ENCODE results near the gene CCDC106.

Gene CCDC106

DNA sequence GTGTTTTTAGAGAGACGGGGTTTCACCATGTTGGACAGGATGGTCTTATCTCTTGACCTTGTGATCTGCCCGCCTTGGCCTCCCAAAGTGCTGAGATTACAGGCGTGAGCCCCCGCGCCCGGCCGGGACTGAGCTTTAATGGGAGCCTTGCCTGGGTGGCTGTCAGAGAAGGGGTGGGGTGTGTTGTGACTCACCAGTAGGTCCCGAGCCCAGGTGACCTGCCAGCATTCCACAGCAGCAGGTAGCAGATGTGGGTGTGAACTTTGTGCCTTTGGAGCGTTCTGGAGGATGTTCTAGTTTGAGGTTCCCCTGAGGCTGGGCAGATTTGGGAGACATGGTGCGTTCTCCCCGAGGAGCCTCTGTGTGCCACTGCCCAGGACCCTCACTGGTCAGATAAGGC lies 19.9 kb downstream of the CCDC106 start:
- Histone ChIP-seq H3K36me3 (ENCODE audit: insufficient read depth) (peaks cover 7% of the 10 kb centered on the region; the same call in 1 of the 2 replicates), H3K4me1 (ENCODE audit: low read depth, poor library complexity, severe bottlenecking) (no peaks in the 10 kb centered on the region), H4K20me1 (ENCODE audit: insufficient read depth) (peaks cover 7% of the 10 kb centered on the region; the same call in 1 of the 2 replicates)

DNA sequence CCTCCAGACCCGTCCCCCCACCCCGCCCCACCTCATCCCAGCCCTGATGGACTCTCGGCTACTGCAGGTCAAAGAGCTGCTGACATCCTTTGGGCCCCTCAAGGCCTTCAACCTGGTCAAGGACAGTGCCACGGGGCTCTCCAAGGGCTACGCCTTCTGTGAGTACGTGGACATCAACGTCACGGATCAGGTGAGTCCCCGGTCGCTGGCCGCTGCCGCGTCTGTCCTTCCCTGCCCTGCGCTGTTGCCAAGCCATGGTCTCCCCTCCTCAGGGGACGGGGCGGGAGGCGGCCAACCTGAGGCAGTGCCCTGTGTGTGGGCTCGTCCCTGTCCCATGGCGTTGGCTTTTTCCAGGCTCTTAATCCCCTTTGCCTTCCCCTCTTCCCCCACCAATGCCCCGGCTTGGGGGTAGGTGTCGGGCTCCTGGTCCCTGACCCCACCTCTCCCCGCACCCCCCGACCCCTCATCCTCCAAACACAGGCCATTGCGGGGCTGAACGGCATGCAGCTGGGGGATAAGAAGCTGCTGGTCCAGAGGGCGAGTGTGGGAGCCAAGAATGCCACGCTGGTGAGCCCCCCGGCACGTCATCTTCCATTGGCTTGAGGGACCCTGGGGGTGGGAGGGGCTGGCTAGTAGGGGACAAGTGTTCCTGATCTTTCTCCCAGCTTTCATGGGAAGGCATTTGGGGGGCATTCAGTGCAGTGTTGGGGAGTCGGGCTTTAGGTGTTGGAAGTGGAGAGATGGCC lies 20.8 kb downstream of the CCDC106 start:
- Histone ChIP-seq H3K9ac (no peak overlapping the region), H4K20me1 (ENCODE audit: insufficient read depth) (no peaks in the 10 kb centered on the region), H3K4me2 (no peak overlapping the region), H3K27me3 (ENCODE audit: insufficient read depth, low read depth) (no peaks in the 10 kb centered on the region), H2AFZ (ENCODE audit: low read depth) (no peak overlapping the region), H3K79me2 (ENCODE audit: insufficient read depth, low read depth) (peaks cover 88% of the 10 kb centered on the region), H3K4me1 (ENCODE audit: low read depth, poor library complexity, severe bottlenecking) (peaks cover 2% of the 10 kb centered on the region), H3K27ac (no peak overlapping the region), H3K4me3 (IDR thresholded peaks at IDR 0.05; ENCODE audit: insufficient read depth, low read depth, low read length) (no peak overlapping the region), H3K36me3 (ENCODE audit: insufficient read depth) (no peaks in the 10 kb centered on the region; the same call in 1 of the 2 replicates)
- no peak for TF ChIP-seq CTCF (conservative IDR thresholded peaks at IDR 0.05; ENCODE audit: low read depth, low read length)

More for the DNA sequence above, 19.9 kb downstream of the CCDC106 start:
- TF ChIP-seq CTCF (conservative IDR thresholded peaks at IDR 0.05; ENCODE audit: low read depth, low read length), result no peak
- no peak overlapping the region for H3K9ac ChIP-seq
- H3K79me2 ChIP-seq (ENCODE audit: insufficient read depth, low read depth), result peaks cover 90% of the 10 kb centered on the region
- no peak overlapping the region for H3K27ac ChIP-seq
- H3K27me3 ChIP-seq (ENCODE audit: insufficient read depth, low read depth), result no peaks in the 10 kb centered on the region
- no peak overlapping the region for H2AFZ ChIP-seq (ENCODE audit: low read depth)
- H3K4me3 ChIP-seq (IDR thresholded peaks at IDR 0.05; ENCODE audit: insufficient read depth, low read depth, low read length), result no peak overlapping the region
- no peak overlapping the region for H3K4me2 ChIP-seq

DNA sequence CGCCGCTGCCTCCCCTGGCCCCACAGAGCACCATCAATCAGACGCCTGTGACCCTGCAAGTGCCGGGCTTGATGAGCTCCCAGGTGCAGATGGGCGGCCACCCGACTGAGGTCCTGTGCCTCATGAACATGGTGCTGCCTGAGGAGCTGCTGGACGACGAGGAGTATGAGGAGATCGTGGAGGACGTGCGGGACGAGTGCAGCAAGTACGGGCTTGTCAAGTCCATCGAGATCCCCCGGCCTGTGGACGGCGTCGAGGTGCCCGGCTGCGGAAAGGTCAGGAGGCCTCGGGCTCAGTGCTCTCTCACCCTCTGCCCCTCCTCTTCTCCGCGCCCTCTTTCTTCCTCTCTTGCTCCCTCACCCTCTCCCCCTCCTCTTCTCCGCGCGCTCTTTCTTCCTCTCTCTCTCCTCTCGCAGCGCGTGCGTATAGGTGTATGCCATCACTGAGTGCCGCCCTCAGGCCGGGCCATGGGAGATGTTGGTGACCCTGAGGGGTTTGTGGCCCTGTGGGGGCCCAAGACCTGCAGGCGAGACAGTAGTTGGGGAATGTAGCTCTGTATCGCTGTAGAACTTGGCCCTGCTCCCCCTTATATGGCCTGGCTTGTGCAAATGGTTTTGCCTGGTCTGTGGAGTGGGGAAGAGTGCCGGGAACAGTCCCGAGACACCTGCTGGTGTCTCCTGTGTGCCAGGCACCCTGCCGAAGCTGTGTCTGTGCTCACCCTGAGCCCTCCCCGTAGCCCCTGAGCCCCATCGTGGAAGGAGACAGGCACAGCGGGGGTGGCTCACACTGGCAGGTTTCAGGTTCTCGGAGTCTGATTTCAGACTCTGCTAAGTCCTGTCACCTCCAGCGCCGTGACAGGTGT lies 21.6 kb downstream of the CCDC106 start:
- H3K27ac ChIP-seq, result no peak overlapping the region
- no peaks in the 10 kb centered on the region for H4K20me1 ChIP-seq (ENCODE audit: insufficient read depth)

More for the DNA sequence above, 21.6 kb downstream of the CCDC106 start:
- peaks cover 79% of the 10 kb centered on the region for H3K79me2 ChIP-seq (ENCODE audit: insufficient read depth, low read depth)
- H2AFZ ChIP-seq (ENCODE audit: low read depth), result no peak overlapping the region
- no peaks in the 10 kb centered on the region; the same call in 1 of the 2 replicates for H3K36me3 ChIP-seq (ENCODE audit: insufficient read depth)
- H3K27me3 ChIP-seq (ENCODE audit: insufficient read depth, low read depth), result no peaks in the 10 kb centered on the region
- H3K4me3 ChIP-seq (IDR thresholded peaks at IDR 0.05; ENCODE audit: insufficient read depth, low read depth, low read length), result no peak overlapping the region
- no peak for TF ChIP-seq CTCF (conservative IDR thresholded peaks at IDR 0.05; ENCODE audit: low read depth, low read length)
- H3K9ac ChIP-seq, result no peak overlapping the region
- peaks cover 3% of the 10 kb centered on the region for H3K4me1 ChIP-seq (ENCODE audit: low read depth, poor library complexity, severe bottlenecking)
- no peak overlapping the region for H3K4me2 ChIP-seq

Data from KMS-11 (cell line).